Glutamatergic neuron (in vitro differentiated cells): ENCODE results near the gene KRT86. TPM values are rescaled to one million over a fixed set of nuclear protein-coding genes. Genes with fewer than 3 reads are reported as not detected.

Experiments
- DNase-seq: peaks from one replicate; pipeline ENCODE4 v3.0.0; 2022
- H3K27ac Mint-ChIP-seq: one replicate; pipeline ENCODE4 v1.8.0; 2020; ENCODE audit warnings: mild to moderate bottlenecking, mixed read lengths, inconsistent platforms; ENCODE audit not compliant: unreplicated experiment
- H3K27me3 Mint-ChIP-seq: one replicate; pipeline ENCODE4 v1.8.0; 2020; ENCODE audit warnings: mild to moderate bottlenecking, moderate library complexity, mixed read lengths, inconsistent platforms; ENCODE audit not compliant: unreplicated experiment
- H3K36me3 Mint-ChIP-seq: one replicate; pipeline ENCODE4 v1.8.0; 2020; ENCODE audit warnings: mild to moderate bottlenecking, mixed read lengths, inconsistent platforms; ENCODE audit not compliant: unreplicated experiment
- H3K4me1 Mint-ChIP-seq: one replicate; pipeline ENCODE4 v1.8.0; 2020; ENCODE audit warnings: mild to moderate bottlenecking, low read depth, mixed read lengths, inconsistent platforms; ENCODE audit not compliant: unreplicated experiment
- H3K4me3 Mint-ChIP-seq: one replicate; pipeline ENCODE4 v1.8.0; 2020; ENCODE audit warnings: mild to moderate bottlenecking, mixed read lengths, inconsistent platforms; ENCODE audit not compliant: unreplicated experiment
- H3K9me3 Mint-ChIP-seq: one replicate; pipeline ENCODE4 v1.8.0; 2020; ENCODE audit warnings: mild to moderate bottlenecking, moderate library complexity, mixed read lengths, inconsistent platforms; ENCODE audit not compliant: unreplicated experiment
- CTCF ChIP-seq: fragments of 200-600 bp; sonication (generic); IDR thresholded peaks from one replicate; pipeline ENCODE4 v1.5.0; 2021; ENCODE audit not compliant: partially characterized antibody, unreplicated experiment
- total RNA-seq: library from RNA; stranded (reverse); fragmentation: NEBNext Ultra II Directional; extraction: Animal tissue kit (Norgen Biotek cat#: 25700); gene quantifications from one replicate; pipeline ENCODE4 v1.2.1, GENCODE V29; 2021; ENCODE audit not compliant: unreplicated experiment

KRT86 gene
- total RNA-seq, 1 donor from 2014 or later: not detected

GRCh38 chr12:52245962-52246569 is 28.4 kb upstream of the KRT86 start:
- H3K9me3 Mint-ChIP-seq: peaks cover 8% of the 10 kb centered on the region
- TF ChIP-seq CTCF: no peak
- no peak overlapping the region for H3K27ac Mint-ChIP-seq
- H3K27me3 Mint-ChIP-seq: peaks cover 24% of the 10 kb centered on the region
- H3K4me1 Mint-ChIP-seq: peaks cover 10% of the 10 kb centered on the region
- no peak for DNase-seq
- H3K4me3 Mint-ChIP-seq: no peak overlapping the region
- H3K36me3 Mint-ChIP-seq: no peaks in the 10 kb centered on the region

DNA sequence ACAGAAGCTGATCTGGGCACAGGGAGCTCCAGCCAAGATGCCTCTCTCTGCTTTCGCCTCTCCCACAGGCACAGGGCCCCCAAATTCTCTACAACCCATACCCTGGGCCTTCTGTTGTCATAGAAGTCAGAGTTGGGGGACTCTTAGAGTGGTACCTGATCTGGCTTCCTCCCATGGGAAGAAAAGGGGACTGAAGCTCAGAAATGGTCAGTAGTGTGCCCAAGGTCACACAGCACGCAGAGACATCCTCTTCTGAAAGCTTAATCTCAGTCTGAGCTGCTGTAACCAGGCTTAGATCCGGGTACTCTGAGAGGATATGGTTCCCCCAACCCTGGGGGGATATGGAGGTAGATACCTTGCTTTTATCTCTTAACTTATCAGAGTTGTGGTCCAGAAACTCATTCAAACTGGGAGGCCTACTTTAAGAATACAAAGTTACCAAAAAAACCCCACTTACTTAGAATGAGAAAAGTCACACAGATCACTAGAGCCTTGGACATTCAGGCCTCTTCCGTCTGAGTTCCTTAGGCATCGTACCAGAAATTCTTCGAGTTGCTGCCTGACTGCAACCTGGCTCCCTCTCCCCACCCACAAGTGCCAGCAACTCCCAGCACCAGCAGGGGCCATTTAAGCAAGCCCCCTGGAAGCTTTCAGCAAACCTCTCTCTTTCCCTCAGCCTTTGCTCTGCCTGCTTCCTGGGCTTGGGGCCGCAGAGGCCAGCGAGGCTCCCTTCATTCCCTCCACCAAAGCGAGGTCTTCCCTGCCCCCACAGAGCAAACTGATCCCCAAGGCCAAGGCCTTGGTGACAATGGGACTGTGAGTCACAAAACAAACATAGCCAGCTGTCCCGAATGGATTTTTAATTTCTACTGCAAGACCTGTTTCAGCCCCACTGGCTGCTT is 27.5 kb upstream of the KRT86 start:
- Mint-ChIP-seq H3K4me1 (peaks cover 8% of the 10 kb centered on the region), H3K27ac (no peak overlapping the region), H3K36me3 (no peaks in the 10 kb centered on the region), H3K9me3 (peaks cover 8% of the 10 kb centered on the region), H3K4me3 (no peak overlapping the region), H3K27me3 (peaks cover 27% of the 10 kb centered on the region)
- TF ChIP-seq CTCF: no peak
- DNase-seq: no peak

DNA sequence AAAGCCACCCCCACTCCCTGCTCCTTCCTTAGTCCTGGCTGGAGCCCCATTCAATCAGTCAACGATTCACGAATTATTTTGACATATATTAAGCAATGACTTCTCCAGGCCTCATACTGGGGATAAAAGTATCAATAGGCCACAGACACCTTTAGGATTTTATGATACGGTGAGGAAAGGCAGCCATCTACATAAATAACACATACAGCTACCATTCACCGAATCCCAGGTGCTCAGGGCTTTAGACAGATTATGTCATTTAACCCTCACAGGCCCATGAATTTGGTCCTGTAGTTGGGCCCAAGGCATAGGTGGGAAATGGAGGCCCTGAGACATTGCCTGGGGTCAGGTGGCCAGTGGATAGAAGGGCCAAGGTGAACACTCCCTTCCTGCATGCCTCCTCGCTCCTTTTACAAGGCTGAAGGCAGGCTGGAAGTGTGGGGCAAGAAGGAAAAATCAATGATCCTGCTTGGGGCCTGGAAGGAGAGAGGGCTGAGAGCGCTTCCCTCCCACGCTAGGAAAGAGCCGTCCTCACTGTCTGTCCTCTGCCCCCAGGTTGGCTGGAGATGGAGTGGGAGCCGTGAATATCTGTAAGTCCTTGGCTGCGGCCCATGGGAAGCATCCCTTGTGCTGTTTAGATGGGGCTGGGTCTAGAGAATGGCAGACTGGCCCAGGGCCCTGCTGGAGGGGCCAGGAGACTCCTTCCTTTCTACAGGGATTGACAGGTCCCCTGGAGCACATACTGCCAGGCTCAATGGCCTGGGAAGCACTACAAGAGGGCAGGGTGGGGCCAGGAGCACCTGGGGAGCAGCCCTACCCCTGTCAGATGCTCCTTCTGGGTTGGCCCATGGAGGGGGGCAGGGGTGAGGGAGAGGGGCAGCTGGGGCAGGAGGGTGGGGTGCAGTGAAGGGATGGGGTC is 26.6 kb upstream of the KRT86 start:
- H3K9me3 Mint-ChIP-seq: peaks cover 8% of the 10 kb centered on the region
- H3K36me3 Mint-ChIP-seq: no peaks in the 10 kb centered on the region
- H3K4me1 Mint-ChIP-seq: peaks cover 8% of the 10 kb centered on the region
- H3K27me3 Mint-ChIP-seq: peaks cover 21% of the 10 kb centered on the region
- no peak overlapping the region for H3K4me3 Mint-ChIP-seq
- no peak for TF ChIP-seq CTCF
- no peak overlapping the region for H3K27ac Mint-ChIP-seq
- no peak for DNase-seq

- Mint-ChIP-seq H3K9me3 (peaks cover 8% of the 10 kb centered on the region), H3K27me3 (peaks cover 18% of the 10 kb centered on the region), H3K4me3 (no peak overlapping the region), H3K4me1 (peaks cover 8% of the 10 kb centered on the region), H3K27ac (no peak overlapping the region), H3K36me3 (no peaks in the 10 kb centered on the region)
- no peak for TF ChIP-seq CTCF
- DNase-seq: no peak
These were observed 25.6 kb upstream of the KRT86 start for GRCh38 chr12:52248541-52249461.
